Neutrophil (primary cell): ENCODE results near the gene FPGT.
"Not testable (repeated sequence)": the region's sequence is repeated elsewhere in the genome, so short reads cannot be mapped to it uniquely, and the experiment has no call there.

ENCODE experiments used
- H3K27ac ChIP-seq: fragments of 200-600 bp; sonication (generic); 2 replicates; pipeline ENCODE4 v1.5.1; 2016; ENCODE audit warnings: mild to moderate bottlenecking, moderate library complexity
- H3K27me3 ChIP-seq: fragments of 200-600 bp; sonication (generic); 2 replicates; pipeline ENCODE4 v1.6.0; 2016; ENCODE audit warnings: mild to moderate bottlenecking
- H3K36me3 ChIP-seq: fragments of 200-600 bp; sonication (generic); 2 replicates; pipeline ENCODE4 v1.5.1; 2017
- H3K4me1 ChIP-seq, 2 experiments: fragments of 200-600 bp in 1 of 2; sonication (generic) in 1 of 2; 1 replicate in 1 of 2; 2 replicates in 1 of 2; pipeline versions ENCODE4 v1.5.1 to v1.6.1; 2013 to 2016; ENCODE audit warnings: low read depth in 1 of 2, low read length in 1 of 2, mild to moderate bottlenecking in 1 of 2, moderate library complexity in 1 of 2; ENCODE audit not compliant: control insufficient read depth in 1 of 2, insufficient read depth in 1 of 2
- H3K4me3 ChIP-seq, 2 experiments: fragments of 200-600 bp in 1 of 2; sonication (generic) in 1 of 2; 1 replicate in 1 of 2; 2 replicates in 1 of 2; pipeline ENCODE4 v1.5.1; 2013 to 2016; ENCODE audit warnings: low read depth in 1 of 2, low read length in 1 of 2, mild to moderate bottlenecking in 1 of 2, moderate library complexity in 1 of 2
- H3K9me3 ChIP-seq: fragments of 200-600 bp; sonication (generic); 2 replicates; pipeline ENCODE4 v1.5.1; 2016
- TF ChIP-seq, protein P1 (sequence below): fragments of 200-600 bp; sonication (generic); IDR thresholded peaks from 2 replicates; pipeline ENCODE4 v1.5.1; 2016; ENCODE audit warnings: antibody characterized with exemption

Gene FPGT

GRCh38 chr1:74245168-74245772, 47.2 kb downstream of the FPGT start:
- Histone ChIP-seq H3K4me3 (no peak overlapping the region), H3K36me3 (no peaks in the 10 kb centered on the region), H3K27me3 (no peaks in the 10 kb centered on the region), H3K4me1 (no peaks in the 10 kb centered on the region), H3K27ac (no peak overlapping the region), H3K9me3 (no peaks in the 10 kb centered on the region)
- TF ChIP-seq, protein P1, sequence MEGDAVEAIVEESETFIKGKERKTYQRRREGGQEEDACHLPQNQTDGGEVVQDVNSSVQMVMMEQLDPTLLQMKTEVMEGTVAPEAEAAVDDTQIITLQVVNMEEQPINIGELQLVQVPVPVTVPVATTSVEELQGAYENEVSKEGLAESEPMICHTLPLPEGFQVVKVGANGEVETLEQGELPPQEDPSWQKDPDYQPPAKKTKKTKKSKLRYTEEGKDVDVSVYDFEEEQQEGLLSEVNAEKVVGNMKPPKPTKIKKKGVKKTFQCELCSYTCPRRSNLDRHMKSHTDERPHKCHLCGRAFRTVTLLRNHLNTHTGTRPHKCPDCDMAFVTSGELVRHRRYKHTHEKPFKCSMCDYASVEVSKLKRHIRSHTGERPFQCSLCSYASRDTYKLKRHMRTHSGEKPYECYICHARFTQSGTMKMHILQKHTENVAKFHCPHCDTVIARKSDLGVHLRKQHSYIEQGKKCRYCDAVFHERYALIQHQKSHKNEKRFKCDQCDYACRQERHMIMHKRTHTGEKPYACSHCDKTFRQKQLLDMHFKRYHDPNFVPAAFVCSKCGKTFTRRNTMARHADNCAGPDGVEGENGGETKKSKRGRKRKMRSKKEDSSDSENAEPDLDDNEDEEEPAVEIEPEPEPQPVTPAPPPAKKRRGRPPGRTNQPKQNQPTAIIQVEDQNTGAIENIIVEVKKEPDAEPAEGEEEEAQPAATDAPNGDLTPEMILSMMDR = no peak

GRCh38 chr1:74246315-74246714, 48.3 kb downstream of the FPGT start:
- Histone ChIP-seq H3K9me3 (no peaks in the 10 kb centered on the region), H3K36me3 (no peaks in the 10 kb centered on the region), H3K4me3 (no peak overlapping the region), H3K4me1 (no peaks in the 10 kb centered on the region), H3K27ac (no peak overlapping the region), H3K27me3 (no peaks in the 10 kb centered on the region)
- TF ChIP-seq, protein P1 = no peak

DNA sequence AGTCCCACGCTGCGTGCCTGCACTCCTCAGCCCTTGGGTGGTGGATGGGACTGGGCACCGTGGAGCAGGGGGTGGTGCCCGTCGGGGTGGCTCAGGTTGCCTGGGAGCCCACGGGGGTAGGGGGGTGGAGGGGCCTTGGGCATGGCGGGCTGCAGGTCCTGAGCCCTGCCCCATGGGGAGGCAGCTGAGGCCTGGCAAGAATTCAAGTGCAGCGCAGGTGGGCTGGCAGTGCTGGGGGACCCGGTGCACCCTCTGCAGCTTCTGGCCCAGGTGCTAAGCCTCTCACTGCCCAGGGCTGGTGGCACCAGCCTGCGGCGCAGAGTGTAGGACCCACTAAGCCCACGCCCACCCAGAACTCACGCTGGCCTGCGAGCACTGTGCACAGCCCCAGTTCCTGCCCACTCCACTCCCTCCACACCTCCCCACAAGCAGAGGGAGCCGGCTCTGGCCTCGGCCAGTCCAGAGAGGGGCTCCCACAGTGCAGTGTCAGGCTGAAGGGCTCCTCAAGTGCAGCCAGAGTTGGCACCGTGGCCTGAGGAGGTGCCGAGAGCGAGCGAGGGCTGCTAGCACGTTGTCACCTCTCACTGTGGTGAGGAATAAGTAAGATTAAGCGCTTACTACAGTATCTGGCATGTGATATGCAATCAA, 50.0 kb downstream of the FPGT start:
- H3K4me1 ChIP-seq = no peaks in the 10 kb centered on the region
- no peak overlapping the region for H3K27ac ChIP-seq
- no peaks in the 10 kb centered on the region for H3K9me3 ChIP-seq
- no peaks in the 10 kb centered on the region for H3K27me3 ChIP-seq
- no peaks in the 10 kb centered on the region for H3K36me3 ChIP-seq
- TF ChIP-seq, protein P1 = no peak
- H3K4me3 ChIP-seq = no peak overlapping the region

GRCh38 chr1:74253243-74253824, 55.3 kb downstream of the FPGT start:
- not testable (repeated sequence) for H3K36me3 ChIP-seq, H3K27me3 ChIP-seq, H3K9me3 ChIP-seq, H3K4me1 ChIP-seq, H3K27ac ChIP-seq, H3K4me3 ChIP-seq
